GM21619 (cell line): ENCODE data around the gene LIN28B.
"Not testable (repeated sequence)": the region's sequence is repeated elsewhere in the genome, so short reads cannot be mapped to it uniquely, and the experiment has no call there.

Experiments
- ATAC-seq: cut with Tn5 transposase; IDR thresholded peaks from one replicate; pipeline ENCODE4 v1.9.1; 2021; ENCODE audit not compliant: unreplicated experiment

Gene LIN28B

DNA sequence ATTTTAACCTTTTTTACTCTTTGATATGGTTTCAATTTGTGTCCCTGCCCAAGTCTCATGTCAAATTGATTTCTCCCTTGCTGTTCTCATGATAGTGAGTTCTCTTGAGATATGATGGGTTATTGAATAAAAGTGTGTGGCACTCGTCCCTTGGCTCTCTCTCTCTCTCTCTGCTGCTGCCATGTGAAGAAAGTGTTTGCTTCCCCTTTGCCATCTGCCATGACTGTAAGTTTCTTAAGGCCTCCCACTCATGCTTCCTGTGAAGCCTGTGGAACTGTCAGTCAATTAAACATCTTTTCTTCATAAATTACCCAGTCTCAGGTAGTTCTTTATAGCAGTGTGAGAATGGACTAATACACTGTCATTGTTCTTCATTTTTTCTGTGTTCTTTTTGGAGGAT lies 48.5 kb downstream of the LIN28B start:
- no peak for ATAC-seq

DNA sequence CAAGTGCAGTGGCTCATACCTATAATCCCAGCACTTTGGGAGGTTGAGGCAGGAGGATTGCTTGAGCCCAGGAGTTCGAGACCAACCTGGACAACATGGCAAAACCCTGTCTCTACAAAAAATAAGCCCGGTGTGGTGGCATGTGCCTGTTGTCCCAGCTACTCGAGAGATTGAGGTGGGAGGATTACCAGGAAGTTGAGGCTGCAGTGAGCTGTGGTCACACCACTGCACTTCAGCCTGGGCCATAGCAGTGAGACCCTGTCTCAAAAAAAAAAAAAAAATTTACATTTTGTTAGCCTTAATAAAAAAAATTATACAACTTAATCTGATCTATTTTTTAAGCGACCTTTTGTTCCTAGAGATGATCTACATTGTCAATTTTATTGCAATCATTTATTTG lies 56.6 kb downstream of the LIN28B start:
- not testable (repeated sequence) for ATAC-seq

GRCh38 chr6:105014448-105014847 lies 57.5 kb downstream of the LIN28B start:
- no peak for ATAC-seq

GRCh38 chr6:105014954-105015353 lies 58.0 kb downstream of the LIN28B start:
- no peak for ATAC-seq

DNA sequence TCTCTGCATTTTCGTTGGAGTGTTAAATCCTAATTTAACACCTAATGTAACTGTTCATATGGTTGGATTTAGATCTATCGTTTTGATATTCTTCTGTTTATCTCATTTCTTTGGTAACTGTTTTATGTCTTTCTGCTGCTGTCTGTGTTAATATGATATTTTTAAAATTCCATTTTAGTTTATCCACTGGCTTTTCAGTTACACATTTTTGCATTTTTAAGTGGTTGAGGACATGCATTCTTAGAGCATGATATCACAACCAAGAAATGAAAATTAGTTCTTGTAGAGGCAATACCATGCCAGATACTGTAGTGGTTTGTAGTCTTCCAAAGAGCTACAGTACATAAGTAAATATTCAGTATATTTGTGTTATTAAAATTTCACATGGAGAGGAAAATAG lies 58.6 kb downstream of the LIN28B start:
- ATAC-seq, result no peak

DNA sequence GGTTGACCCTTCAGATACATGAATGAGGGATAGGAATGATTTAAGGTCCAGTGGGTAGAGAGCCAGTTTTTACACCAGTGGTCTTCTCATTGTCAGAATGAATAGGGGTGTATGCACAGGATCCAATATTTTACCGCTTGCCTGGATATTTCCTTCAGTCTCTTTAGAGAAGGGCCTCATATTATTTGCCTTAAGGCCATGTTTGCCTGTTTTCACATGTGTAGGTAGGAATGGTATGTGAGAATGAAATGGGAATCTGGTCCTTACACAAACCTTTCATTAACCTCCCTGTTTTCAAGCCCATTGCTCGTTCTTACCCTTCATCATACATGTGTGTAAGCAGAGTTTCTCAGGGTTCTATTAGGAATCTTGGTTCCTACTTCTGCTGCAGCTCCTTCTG lies 62.4 kb downstream of the LIN28B start:
- ATAC-seq, result no peak

GRCh38 chr6:105021399-105021798 lies 64.5 kb downstream of the LIN28B start:
- no peak for ATAC-seq

DNA sequence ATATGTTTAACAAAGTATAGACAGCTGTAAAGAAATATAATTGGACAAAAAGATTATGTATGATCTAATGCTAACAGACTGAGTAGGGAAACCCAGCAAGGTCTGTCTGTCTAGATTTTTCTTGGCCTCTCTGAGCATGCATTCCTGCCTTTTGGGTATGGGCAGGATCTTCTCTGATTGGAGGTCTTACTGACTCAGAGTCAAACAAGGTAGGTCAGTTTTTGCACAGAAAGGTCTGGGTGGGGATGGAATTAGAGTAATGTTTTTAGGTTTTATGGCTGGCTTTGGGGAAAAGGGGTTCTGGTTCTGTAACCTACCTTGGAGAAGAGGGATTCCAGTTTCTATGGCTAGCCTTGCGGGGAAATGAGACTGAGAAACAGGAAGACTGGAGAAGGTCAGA lies 65.5 kb downstream of the LIN28B start:
- ATAC-seq, result no peak

GRCh38 chr6:105024803-105025202 lies 67.9 kb downstream of the LIN28B start:
- no peak for ATAC-seq

DNA sequence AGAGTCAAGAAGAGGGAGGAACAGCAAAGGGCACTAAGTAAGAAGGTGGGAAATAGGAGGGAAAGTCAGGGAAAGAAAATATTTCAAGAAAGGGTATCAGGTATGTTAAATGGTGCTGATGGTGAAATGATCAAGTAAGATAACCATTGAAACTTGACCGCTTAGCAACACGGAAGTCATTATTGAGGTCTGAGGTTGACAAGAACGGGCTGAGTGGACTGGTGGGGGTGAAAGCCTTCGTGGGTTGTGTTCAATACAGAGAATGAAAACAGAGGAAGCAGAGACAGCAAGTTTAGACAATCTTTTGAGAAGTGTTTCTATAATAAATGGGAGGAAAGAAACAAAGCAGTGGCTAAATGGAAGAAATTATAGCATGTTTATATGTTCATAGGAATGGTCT lies 72.0 kb downstream of the LIN28B start:
- no peak for ATAC-seq

- no peak for ATAC-seq
These were observed 72.7 kb downstream of the LIN28B start for GRCh38 chr6:105029581-105029980.

DNA sequence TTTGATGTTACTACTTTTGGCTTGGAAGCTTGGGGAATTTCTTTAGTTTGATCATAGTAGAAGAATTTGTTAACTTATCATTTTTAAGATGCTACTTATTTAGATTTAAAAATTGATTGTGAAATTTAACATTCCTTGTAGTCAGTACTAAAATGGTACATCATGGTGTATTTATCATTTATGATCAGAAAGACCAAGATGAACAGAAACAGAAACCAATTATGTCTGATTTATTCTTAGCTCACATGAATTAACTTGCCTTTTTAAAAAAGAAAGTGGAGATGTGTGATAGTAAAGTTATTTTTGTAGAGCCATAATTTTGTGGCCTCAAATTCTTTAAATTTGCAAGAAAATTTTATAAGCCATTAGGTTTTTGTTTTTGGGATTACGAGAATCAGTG lies 77.6 kb downstream of the LIN28B start:
- ATAC-seq, result no peak

DNA sequence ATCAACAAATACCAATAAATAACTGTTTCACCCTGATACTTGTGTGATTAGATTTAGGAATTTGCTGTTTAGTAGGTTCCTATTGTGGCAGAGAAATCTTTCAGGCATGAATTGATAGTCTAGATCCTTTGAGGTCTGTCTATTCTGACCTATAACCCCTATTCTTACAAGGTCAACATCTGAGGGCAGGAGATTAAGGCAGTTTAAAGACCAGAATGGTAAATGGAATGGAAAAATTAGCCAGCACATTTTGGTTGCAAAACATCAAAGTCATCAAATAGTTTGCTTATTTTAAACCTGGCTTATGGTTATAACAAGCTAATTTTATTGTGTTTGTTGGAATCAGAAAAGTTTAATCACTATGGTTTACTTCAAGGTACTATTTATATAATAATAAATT lies 78.4 kb downstream of the LIN28B start:
- no peak for ATAC-seq

GRCh38 chr6:105036351-105036750 lies 79.4 kb downstream of the LIN28B start:
- ATAC-seq, result no peak

- no peak for ATAC-seq
These were observed 81.4 kb downstream of the LIN28B start for GRCh38 chr6:105038259-105038658.

GRCh38 chr6:105041880-105042279 lies 85.0 kb downstream of the LIN28B start:
- no peak for ATAC-seq

GRCh38 chr6:105042648-105043047 lies 85.7 kb downstream of the LIN28B start:
- ATAC-seq, result no peak

GRCh38 chr6:105043979-105044378 lies 87.1 kb downstream of the LIN28B start:
- ATAC-seq, result no peak

DNA sequence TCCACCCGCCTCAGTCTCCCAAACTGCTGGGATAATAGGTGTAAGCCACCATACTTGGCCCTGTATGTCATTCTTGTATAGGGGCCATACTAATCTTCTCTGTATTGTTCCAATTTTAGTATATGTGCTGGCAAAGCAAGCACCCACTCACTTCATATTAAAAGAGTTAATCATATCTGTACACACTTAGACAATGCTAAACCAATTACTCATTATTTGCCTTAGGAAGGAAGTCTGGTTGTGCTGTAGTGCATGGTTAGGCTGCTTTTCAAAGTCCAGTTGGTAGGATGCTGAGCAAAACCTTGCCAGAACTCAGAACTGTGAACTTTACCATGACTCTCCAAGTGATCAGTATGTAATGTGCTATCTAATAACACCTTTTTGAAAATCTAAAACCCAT lies 88.6 kb downstream of the LIN28B start:
- no peak for ATAC-seq

GRCh38 chr6:105051941-105052471 lies 95.1 kb downstream of the LIN28B start:
- ATAC-seq, result no peak

DNA sequence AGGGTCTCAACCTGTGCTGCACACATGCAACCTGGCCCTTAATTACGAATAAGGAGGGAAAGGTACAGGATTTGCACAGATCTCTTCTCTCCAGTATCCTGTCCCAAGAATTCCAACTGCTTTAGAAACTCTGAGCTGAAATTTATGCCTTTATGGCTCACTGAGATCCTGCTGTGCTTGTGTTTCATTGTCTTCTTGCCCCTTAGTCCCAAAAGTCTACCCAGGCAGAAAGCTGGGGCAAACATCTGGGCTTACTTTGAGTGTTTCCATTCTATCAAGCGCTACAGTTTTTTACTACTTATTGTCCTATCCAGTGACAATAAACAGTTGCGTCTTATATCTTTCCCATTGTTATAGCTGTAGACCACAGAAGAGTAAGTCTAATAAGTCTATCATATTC lies 99.7 kb downstream of the LIN28B start:
- no peak for ATAC-seq

- ATAC-seq, result no peak
These were observed 100.3 kb downstream of the LIN28B start for GRCh38 chr6:105057160-105057559.

- no peak for ATAC-seq
These were observed 101.4 kb downstream of the LIN28B start for GRCh38 chr6:105058316-105058715.

DNA sequence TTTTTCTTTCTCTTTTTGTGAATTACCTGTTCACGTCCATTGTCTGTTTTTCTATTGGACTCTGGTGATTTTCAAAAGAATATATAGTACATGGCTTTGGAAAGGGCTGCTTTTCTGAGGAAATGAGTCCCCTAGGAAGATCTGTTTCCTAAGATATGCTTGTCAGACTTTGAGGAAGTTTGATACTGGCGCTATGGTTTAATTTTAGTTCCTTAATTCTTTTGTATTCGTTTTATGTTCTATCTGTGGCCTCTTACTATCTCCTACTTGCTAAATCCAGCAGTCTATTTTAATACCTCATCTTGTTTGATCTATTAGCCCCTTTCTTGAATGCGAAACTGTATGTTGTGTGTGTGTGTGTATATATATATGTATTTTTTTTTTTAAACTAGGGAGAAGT lies 101.9 kb downstream of the LIN28B start:
- ATAC-seq, result no peak
